ENCODE measurements around the gene NSUN4.
"Not testable (repeated sequence)": the region's sequence is repeated elsewhere in the genome, so short reads cannot be mapped to it uniquely, and the experiment has no call there.

Gene NSUN4

GRCh38 chr1:46322191-46322590 is 18.4 kb upstream of the NSUN4 start:
- DNase-seq; in situ Hi-C loops (cut with MboI; ENCODE audit: low pct_unique_long_range_greater_than_20kb, low sequenced_read_pairs): not testable (repeated sequence)

GRCh38 chr1:46325285-46326076 is 15.1 kb upstream of the NSUN4 start:
- in situ Hi-C loops (cut with MboI; ENCODE audit: low pct_unique_long_range_greater_than_20kb, low sequenced_read_pairs); DNase-seq: not testable (repeated sequence)

GRCh38 chr1:46328182-46328581 is 12.4 kb upstream of the NSUN4 start:
- DNase-seq; in situ Hi-C loops (cut with MboI; ENCODE audit: low pct_unique_long_range_greater_than_20kb, low sequenced_read_pairs): not testable (repeated sequence)

- DNase-seq; in situ Hi-C loops (cut with MboI; ENCODE audit: low pct_unique_long_range_greater_than_20kb, low sequenced_read_pairs): not testable (repeated sequence)
These were observed 10.8 kb upstream of the NSUN4 start for GRCh38 chr1:46329807-46330206.

- DNase-seq; in situ Hi-C loops (cut with MboI; ENCODE audit: low pct_unique_long_range_greater_than_20kb, low sequenced_read_pairs): not testable (repeated sequence)
These were observed 10.2 kb upstream of the NSUN4 start for GRCh38 chr1:46330381-46330780.

GRCh38 chr1:46331786-46332540 is 8.6 kb upstream of the NSUN4 start:
- in situ Hi-C loops (cut with MboI; ENCODE audit: low pct_unique_long_range_greater_than_20kb, low sequenced_read_pairs); DNase-seq: not testable (repeated sequence)

GRCh38 chr1:46333300-46334029 is 7.1 kb upstream of the NSUN4 start:
- DNase-seq = peak; percentile 79
- in situ Hi-C loops (cut with MboI; ENCODE audit: low pct_unique_long_range_greater_than_20kb, low sequenced_read_pairs) = no loop called here

GRCh38 chr1:46334030-46334384 is 6.6 kb upstream of the NSUN4 start:
- in situ Hi-C loops (cut with MboI; ENCODE audit: low pct_unique_long_range_greater_than_20kb, low sequenced_read_pairs) = no loop called here

GRCh38 chr1:46335081-46335480 is 5.5 kb upstream of the NSUN4 start:
- DNase-seq = no peak
- in situ Hi-C loops (cut with MboI; ENCODE audit: low pct_unique_long_range_greater_than_20kb, low sequenced_read_pairs) = no loop called here

More at GRCh38 chr1:46334030-46334384, 6.6 kb upstream of the NSUN4 start:
- DNase-seq = no peak

- in situ Hi-C loops (cut with MboI; ENCODE audit: low pct_unique_long_range_greater_than_20kb, low sequenced_read_pairs); DNase-seq: not testable (repeated sequence)
These were observed 3.2 kb upstream of the NSUN4 start for GRCh38 chr1:46337409-46337808.

GRCh38 chr1:46341222-46342083 is 846 bp downstream of the NSUN4 start:
- DNase-seq = no peak
- in situ Hi-C loops (cut with MboI; ENCODE audit: low pct_unique_long_range_greater_than_20kb, low sequenced_read_pairs) = no loop called here

- peak; percentile 42 for DNase-seq
These were observed 1.6 kb downstream of the NSUN4 start for GRCh38 chr1:46342084-46342656.

GRCh38 chr1:46342677-46343350 is 2.2 kb downstream of the NSUN4 start:
- no peak for DNase-seq
- in situ Hi-C loops (cut with MboI; ENCODE audit: low pct_unique_long_range_greater_than_20kb, low sequenced_read_pairs) = no loop called here

More at GRCh38 chr1:46342084-46342656, 1.6 kb downstream of the NSUN4 start:
- in situ Hi-C loops (cut with MboI; ENCODE audit: low pct_unique_long_range_greater_than_20kb, low sequenced_read_pairs) = no loop called here

GRCh38 chr1:46343351-46343695 is 2.7 kb downstream of the NSUN4 start:
- DNase-seq = no peak
- in situ Hi-C loops (cut with MboI; ENCODE audit: low pct_unique_long_range_greater_than_20kb, low sequenced_read_pairs) = no loop called here

GRCh38 chr1:46343705-46344104 is 3.1 kb downstream of the NSUN4 start:
- DNase-seq = no peak
- in situ Hi-C loops (cut with MboI; ENCODE audit: low pct_unique_long_range_greater_than_20kb, low sequenced_read_pairs) = no loop called here

GRCh38 chr1:46344481-46344880 is 3.9 kb downstream of the NSUN4 start:
- in situ Hi-C loops (cut with MboI; ENCODE audit: low pct_unique_long_range_greater_than_20kb, low sequenced_read_pairs) = no loop called here
- DNase-seq = no peak

- in situ Hi-C loops (cut with MboI; ENCODE audit: low pct_unique_long_range_greater_than_20kb, low sequenced_read_pairs) = no loop called here
- DNase-seq = no peak
These were observed 4.7 kb downstream of the NSUN4 start for GRCh38 chr1:46345281-46345680.

- DNase-seq = no peak
- in situ Hi-C loops (cut with MboI; ENCODE audit: low pct_unique_long_range_greater_than_20kb, low sequenced_read_pairs) = no loop called here
These were observed 11.8 kb downstream of the NSUN4 start for GRCh38 chr1:46352363-46352762.
